K562 (cell line): Measurements from ENCODE around the gene SPATA12. TPM values are rescaled to one million over a fixed set of nuclear protein-coding genes. Genes with fewer than 3 reads are reported as not detected.

Experiments
- ATAC-seq: fragments of 200-7000 bp; cut with Tn5 transposase; 3 replicates; pipeline ENCODE4 v1.9.1; 2020; ENCODE audit warnings: moderate library complexity
- BruUV-seq: library from RNA; stranded (reverse); fragments of 400-500 nt; replicated peaks from 2 replicates; lab custom pipeline; 2021; lab: Mats Ljungman, UMichigan
- CTCF ChIA-PET: fragments of 300-600 bp; formaldehyde crosslinking; extraction: SDS; loops from one replicate; lab custom pipeline; 2021; ENCODE audit warnings: low intra/inter-chr PET ratio; lab: Yijun Ruan, JAX
- POLR2A ChIA-PET: fragments of 300-600, 350-650 bp; sonication (Branson Sonifier 250); formaldehyde crosslinking; extraction: SDS; loops from one replicate; lab custom pipeline; 2021; ENCODE audit warnings: antibody characterized with exemption, inconsistent platforms; lab: Yijun Ruan, JAX
- DNase-seq, 4 experiments: peaks; one replicate each; pipeline versions ENCODE4 v3.0.0 to v3.0.0-alpha.2; 2011 to 2018; ENCODE audit warnings: low spot score in 3 of 4, mixed read lengths in 3 of 4; ENCODE audit errors: extremely low read depth in 1 of 4
- FAIRE-seq: peaks from 2 replicates; lab custom pipeline; 2011; peaks lifted over from hg19 to GRCh38; lab: Jason Lieb, UNC
- H2AFZ ChIP-seq: 2 replicates; pipeline ENCODE4 v1.6.0; 2011; ENCODE audit warnings: low read depth, low read length, control low read depth, inconsistent platforms
- H3K27ac ChIP-seq: fragments of 200-600 bp; 3 replicates; pipeline ENCODE4 v1.8.0; 2011; ENCODE audit warnings: low read depth, mild to moderate bottlenecking, control low read depth, inconsistent platforms, low read length, moderate library complexity, mixed read lengths; ENCODE audit errors: extremely low read depth
- H3K27me3 ChIP-seq, 2 experiments: fragments of 300-600 bp in 1 of 2; 2 replicates in 1 of 2; 3 replicates in 1 of 2; pipeline versions ENCODE4 v1.6.0 to v1.8.0; 2011; ENCODE audit warnings: inconsistent platforms in 2 of 2, low read length in 2 of 2, mild to moderate bottlenecking in 1 of 2, mixed read lengths in 1 of 2, moderate library complexity in 1 of 2; ENCODE audit not compliant: control insufficient read depth in 2 of 2, insufficient read depth in 2 of 2
- H3K36me3 ChIP-seq: fragments of 300-600 bp; 3 replicates; pipeline ENCODE4 v1.8.0; 2011; ENCODE audit warnings: mild to moderate bottlenecking, low read length, inconsistent platforms; ENCODE audit not compliant: control insufficient read depth, insufficient read depth
- H3K4me1 ChIP-seq, 2 experiments: fragments of 200-600 bp in 1 of 2; replicated peaks in 1 of 2; 2 replicates in 1 of 2; 3 replicates in 1 of 2; pipeline versions ENCODE4 v1.5.1 to v1.8.0; 2011; ENCODE audit warnings: inconsistent platforms in 2 of 2, low read length in 2 of 2, mild to moderate bottlenecking in 1 of 2, mixed read lengths in 1 of 2, moderate library complexity in 1 of 2; ENCODE audit not compliant: control insufficient read depth in 2 of 2, insufficient read depth in 2 of 2
- H3K4me2 ChIP-seq: 2 replicates; pipeline ENCODE4 v1.6.1; 2011; ENCODE audit warnings: low read length, control low read depth, inconsistent platforms, mixed read lengths; ENCODE audit not compliant: insufficient read depth
- H3K4me3 ChIP-seq: fragments of 200-600 bp; sonication (generic), shearing (Covaris generic); 2 replicates; pipeline ENCODE4 v1.5.1; 2016; ENCODE audit warnings: control low read depth, inconsistent platforms
- H3K79me2 ChIP-seq: fragments of 200-600 bp; 3 replicates; pipeline ENCODE4 v1.8.0; 2011; ENCODE audit warnings: low read length, inconsistent platforms; ENCODE audit not compliant: control insufficient read depth, insufficient read depth
- H3K9ac ChIP-seq, 2 experiments: 2 replicates each; pipeline versions ENCODE4 v1.6.0 to v1.6.1; 2011; ENCODE audit warnings: low read depth in 2 of 2, low read length in 2 of 2, control low read depth in 1 of 2, inconsistent platforms in 1 of 2, mild to moderate bottlenecking in 1 of 2, mixed read lengths in 1 of 2; ENCODE audit not compliant: insufficient read depth in 1 of 2
- H3K9me1 ChIP-seq: one replicate; pipeline ENCODE4 v1.6.0; 2011; ENCODE audit warnings: inconsistent platforms, mild to moderate bottlenecking, low read length, moderate library complexity; ENCODE audit not compliant: control insufficient read depth, insufficient read depth
- H3K9me3 ChIP-seq: replicated peaks from 2 replicates; pipeline ENCODE4 v1.5.1; 2011; ENCODE audit warnings: low read depth, low read length, inconsistent platforms; ENCODE audit not compliant: control insufficient read depth, insufficient read depth
- H4K20me1 ChIP-seq: replicated peaks from 2 replicates; pipeline ENCODE4 v1.6.1; 2011; ENCODE audit warnings: low read length, inconsistent platforms, mixed read lengths; ENCODE audit not compliant: control insufficient read depth, insufficient read depth
- BDP1 ChIP-seq: IDR thresholded peaks from 3 replicates; pipeline ENCODE4 v1.6.1; 2011; ENCODE audit not compliant: insufficient read length, insufficient read depth
- NR2C1 ChIP-seq, 2 experiments: fragments of 450-650 bp; IDR thresholded peaks; 2 replicates each; pipeline ENCODE4 v1.6.1; 2017; ENCODE audit warnings: mild to moderate bottlenecking in 2 of 2, antibody characterized with exemption in 1 of 2, inconsistent platforms in 1 of 2, missing compliant biosample characterization in 1 of 2, missing genetic modification characterization in 1 of 2
- PCBP1 ChIP-seq: fragments of 200-400 bp; formaldehyde crosslinking; IDR thresholded peaks from 2 replicates; pipeline ENCODE4 v1.6.1; 2018; ENCODE audit warnings: mild to moderate bottlenecking, low read depth, low read length; ENCODE audit not compliant: poor library complexity, severe bottlenecking
- PHF20 ChIP-seq: fragments of 450-650 bp; IDR thresholded peaks from 2 replicates; pipeline ENCODE4 v1.6.1; 2018; ENCODE audit not compliant: partially characterized antibody
- RNF219 ChIP-seq: fragments of 250-450 bp; sonication (Bioruptor Pico); IDR thresholded peaks from 2 replicates; pipeline ENCODE4 v1.5.0; 2022; ENCODE audit warnings: mild to moderate bottlenecking
- SMARCE1 ChIP-seq: fragments of 450-650 bp; IDR thresholded peaks from 2 replicates; pipeline ENCODE4 v1.7.1; 2016; ENCODE audit warnings: mild to moderate bottlenecking
- SNAPC5 ChIP-seq: fragments of 250-450 bp; sonication (Bioruptor Pico); IDR thresholded peaks from 2 replicates; pipeline ENCODE4 v1.8.0; 2021; ENCODE audit warnings: moderate library complexity, mild to moderate bottlenecking, inconsistent platforms
- WGBS: fragments of 100-300 bp; shearing (Covaris generic); methylation state at CpG from one replicate; pipeline ENCODE4 v1.1.6; 2016; ENCODE audit warnings: low coverage, mixed read lengths; ENCODE audit not compliant: insufficient coverage; ENCODE audit errors: missing lambda C conversion rate; 5-methylcytosine and 5-hydroxymethylcytosine counted together
- in situ Hi-C: fragments of 300-500 bp; cut with MboI; formaldehyde crosslinking; loops from 4 replicates; pipeline ENCODE4 v1.15.0; 2018; ENCODE audit warnings: inconsistent platforms, mixed read lengths
- intact Hi-C: fragments of 100-400 bp; cut with micrococcal nuclease; formaldehyde crosslinking; loops from 2 replicates; pipeline ENCODE4 v1.14.2; 2022
- polyA plus RNA-seq, 8 experiments: library from polyadenylated mRNA; depleted of rRNA in 4 of 8; stranded (reverse) in 5 of 8; unstranded in 3 of 8; fragments of >200 nt; fragmentation: Nextera tagmentation in 2 of 8; fragmentation: Illumina TruSeq in 1 of 8; extraction: Ambion mirVana in 2 of 8; extraction: Trizol in 1 of 8; gene quantifications; 2 replicates each; pipeline versions ENCODE4 v1.2.1 to v1.2.3, GENCODE V29; 2011 to 2014; ENCODE audit warnings: inconsistent platforms in 1 of 8, missing spikeins in 1 of 8
- total RNA-seq, 7 experiments: library from RNA; depleted of rRNA in 6 of 7; stranded (reverse); fragments of >200 nt in 6 of 7; fragmentation: Illumina TruSeq in 2 of 7; extraction: Trizol in 2 of 7; gene quantifications; 2 replicates each; pipeline versions ENCODE4 v1.2.1 to v1.2.3, GENCODE V29; 2011 to 2021; ENCODE audit warnings: low replicate concordance in 1 of 7

Gene SPATA12
- total and polyA plus RNA-seq, 9 of the 15 experiments (the other 6 are each of a cell fraction or from before 2014, with no cell fraction given): not detected

GRCh38 chr3:57116501-57116900 is 56.0 kb downstream of the SPATA12 start:
- H3K9me3 ChIP-seq: no peaks in the 10 kb centered on the region
- H3K4me2 ChIP-seq: no peak overlapping the region
- 0% methylated on average over 1 of the region's 3 CpGs for WGBS
- ChIA-PET CTCF (no interaction called here), POLR2A (no interaction called here)
- no peaks in the 10 kb centered on the region for H3K36me3 ChIP-seq
- no peaks in the 10 kb centered on the region for H3K4me1 ChIP-seq
- no TSS peak for BruUV-seq
- intact Hi-C loops: no loop called here
- no peaks in the 10 kb centered on the region for H3K9me1 ChIP-seq
- no peak overlapping the region for H3K27ac ChIP-seq
- no peak for DNase-seq
- in situ Hi-C loops: no loop called here
- FAIRE-seq: no peak
- no peaks in the 10 kb centered on the region for H4K20me1 ChIP-seq
- H3K79me2 ChIP-seq: no peaks in the 10 kb centered on the region
- no peak overlapping the region for H3K4me3 ChIP-seq
- TF ChIP-seq BDP1: no peak
- TF ChIP-seq SNAPC5 (CRISPR knock-in tag): no peak
- TF ChIP-seq RNF219 (CRISPR knock-in tag): no peak
- no peak for TF ChIP-seq PHF20
- TF ChIP-seq PCBP1: no peak
- TF ChIP-seq SMARCE1: no peak
- TF ChIP-seq NR2C1 (IDR thresholded peaks at IDR 0.05): no peak
- TF ChIP-seq NR2C1 (tag; IDR thresholded peaks at IDR 0.05): no peak
- ATAC-seq: no peak
- H3K27me3 ChIP-seq: peaks cover 4 to 17% of the 10 kb centered on the region in 2 experiments; a peak in 4 of 5 replicates
- no peak overlapping the region for H3K9ac ChIP-seq
- H2AFZ ChIP-seq: no peak overlapping the region
